AG20443 (cell line): ENCODE results near the gene PPIL6.

Experiments
- DNase-seq: peaks from one replicate; pipeline ENCODE4 v3.0.0; 2012; ENCODE audit warnings: low spot score, mixed read lengths

PPIL6 gene

DNA sequence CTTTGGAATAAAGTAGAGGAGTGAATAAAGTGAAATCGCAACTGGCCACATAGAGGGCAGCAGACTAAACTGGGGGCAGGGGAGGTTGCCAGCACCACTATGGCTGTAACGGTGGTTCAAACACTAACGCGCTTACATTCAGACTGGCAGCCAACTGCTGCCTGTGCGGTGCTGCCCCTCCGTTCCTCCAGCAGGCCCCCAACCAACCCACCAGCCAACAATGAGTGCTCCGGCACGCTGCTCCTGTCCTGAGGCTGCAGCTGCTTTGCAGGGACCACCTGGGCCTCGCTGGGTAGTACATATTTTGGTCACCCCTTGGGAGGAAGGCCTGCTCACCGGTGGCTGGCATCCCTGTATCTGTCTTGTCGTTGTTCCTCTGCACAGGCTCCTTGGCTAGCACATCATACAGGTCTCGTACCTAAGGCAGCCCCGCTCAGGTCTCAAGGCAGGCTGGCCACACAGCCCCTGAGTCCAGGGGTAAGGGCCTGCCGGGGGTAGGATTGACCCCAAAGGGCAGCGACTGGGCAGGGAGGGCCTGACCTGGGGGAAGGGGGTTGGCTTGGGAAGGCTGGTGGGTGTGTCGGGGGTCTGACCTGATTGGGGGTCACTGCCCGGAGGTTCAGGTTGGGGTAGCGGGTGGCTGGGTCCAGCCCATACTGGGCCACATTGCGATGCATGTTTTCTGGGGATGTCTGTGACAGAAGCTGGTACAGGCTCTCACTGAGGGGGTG, 8.8 kb upstream of the PPIL6 start:
- DNase-seq, result no peak

DNA sequence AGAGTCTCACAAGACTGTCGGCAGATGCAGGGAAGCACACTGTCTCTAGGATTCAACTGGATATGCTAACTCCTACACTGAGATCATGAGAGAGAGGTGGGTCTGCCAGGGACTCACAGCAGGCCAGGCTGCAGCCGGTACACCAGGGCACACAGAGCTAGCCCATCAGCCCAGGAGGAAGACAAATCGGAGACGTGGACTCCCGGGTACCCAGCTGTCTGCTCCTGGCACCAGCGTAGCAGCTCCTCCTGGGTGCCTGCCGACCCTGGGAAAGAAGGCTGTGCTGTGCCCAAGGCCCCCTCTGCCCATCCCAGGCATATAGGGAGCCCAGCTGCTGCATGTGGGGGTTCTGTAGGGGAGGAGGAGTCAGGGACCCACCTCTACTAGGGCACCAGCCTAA, 8.2 kb upstream of the PPIL6 start:
- DNase-seq, result no peak

DNA sequence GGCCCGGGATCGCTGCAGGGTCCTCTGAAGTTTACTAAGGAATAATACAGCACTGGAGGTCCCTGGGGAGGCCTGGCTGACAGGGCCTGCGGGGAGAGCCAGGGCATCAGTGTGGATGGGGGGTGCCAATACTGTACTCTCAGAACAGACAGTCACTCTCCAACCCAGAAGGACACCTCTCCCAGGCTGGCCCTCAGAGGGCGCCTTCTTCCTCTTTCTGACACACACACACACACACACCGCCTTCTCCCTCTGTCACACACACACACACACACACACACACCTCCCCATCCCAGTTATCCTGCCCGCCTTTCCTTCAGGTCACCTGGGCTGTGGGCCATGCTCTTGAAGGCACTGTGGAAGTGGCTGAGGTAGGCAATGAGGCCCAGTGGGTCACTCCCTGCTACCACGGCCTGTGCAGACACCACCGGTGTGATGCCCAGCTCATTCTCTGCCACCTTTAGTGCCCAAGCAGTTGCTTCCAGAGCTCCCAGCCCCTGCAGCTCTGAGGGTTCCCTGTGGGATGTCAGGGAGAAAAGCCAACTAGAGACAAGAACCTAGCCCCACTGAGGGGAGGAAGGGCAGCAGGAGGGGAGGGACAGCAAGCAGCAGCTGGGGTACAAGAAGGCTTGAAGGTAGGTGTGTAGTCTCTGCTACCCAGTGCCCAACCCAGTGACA, 7.6 kb upstream of the PPIL6 start:
- no peak for DNase-seq

DNA sequence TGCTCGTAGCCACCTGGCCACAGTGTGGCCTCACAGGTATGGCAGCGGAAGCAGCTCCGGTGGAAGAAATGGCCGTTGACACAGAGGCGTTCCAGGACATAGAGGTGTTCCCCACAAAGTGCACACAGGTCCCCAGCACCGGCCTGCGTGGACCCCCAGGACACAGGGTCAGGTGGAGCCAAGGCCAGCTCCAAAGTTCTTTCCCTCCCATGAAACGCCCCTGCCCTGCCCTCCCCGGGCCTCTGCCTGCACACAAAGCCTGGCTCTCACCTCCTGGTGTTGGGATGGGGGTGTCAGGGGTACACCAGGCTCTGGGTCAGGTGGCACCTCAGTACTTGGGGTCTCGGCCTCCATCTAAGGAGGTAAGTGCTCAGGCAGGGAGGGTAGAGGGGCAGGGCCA, 6.7 kb upstream of the PPIL6 start:
- DNase-seq, result no peak

DNA sequence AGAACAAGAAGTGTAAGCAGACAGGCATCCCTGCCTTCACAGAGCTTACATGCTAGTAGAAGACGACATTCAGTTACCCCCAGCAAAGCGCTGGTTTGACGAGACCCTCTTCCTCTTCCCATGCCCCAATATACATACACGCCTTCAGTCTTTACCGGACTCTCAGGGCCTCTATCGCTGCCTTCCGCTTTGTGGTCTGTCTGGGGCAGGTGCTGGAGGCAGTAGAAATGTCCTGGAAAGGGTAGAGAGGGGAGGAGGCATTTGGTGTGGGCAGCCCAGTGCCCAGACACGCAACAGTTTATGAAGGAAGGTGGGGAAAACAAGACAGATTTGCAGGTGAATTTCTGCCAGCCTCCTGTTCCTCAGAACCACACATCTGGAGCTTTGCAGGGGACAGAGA, 6.1 kb upstream of the PPIL6 start:
- no peak for DNase-seq

DNA sequence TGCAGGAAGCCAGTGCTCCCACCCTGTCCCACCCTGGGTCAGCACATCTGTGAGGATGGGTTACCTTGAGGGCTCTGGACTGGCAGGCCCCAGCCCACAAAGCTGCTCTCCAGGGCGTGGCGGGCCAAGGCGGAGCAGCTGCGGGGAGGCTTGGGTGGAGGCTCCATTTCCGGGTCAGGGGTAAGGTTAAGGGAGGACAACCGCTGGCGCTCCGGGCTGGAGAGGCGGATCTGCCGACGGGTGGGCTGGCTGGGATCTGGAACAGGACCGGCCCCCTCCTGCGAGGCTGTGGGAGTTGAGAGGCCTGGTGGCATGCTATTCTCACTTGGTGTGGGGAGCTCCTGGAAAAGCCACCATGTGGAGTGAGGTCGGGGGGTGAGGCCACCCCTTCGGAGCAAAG, 5.6 kb upstream of the PPIL6 start:
- DNase-seq, result no peak

DNA sequence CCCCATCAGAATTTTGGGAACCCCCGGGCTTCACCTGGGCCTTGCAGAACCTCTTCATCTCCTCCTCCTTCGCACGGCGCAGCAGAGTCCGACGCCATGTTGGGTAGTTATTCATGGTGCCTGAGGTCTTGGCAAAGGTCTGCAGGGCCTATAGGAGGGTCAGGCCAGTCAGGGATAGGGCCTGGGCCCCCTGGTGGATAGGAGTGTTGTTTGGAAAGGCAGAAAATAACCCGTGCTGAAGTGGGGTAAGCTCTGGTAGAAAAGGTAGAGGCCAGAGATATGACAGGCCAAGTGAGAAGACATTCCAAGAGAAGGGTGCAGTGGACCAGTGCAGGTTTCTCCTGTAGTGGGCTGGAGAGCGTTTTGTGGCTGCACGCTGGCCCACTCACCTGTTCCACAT, 5.0 kb upstream of the PPIL6 start:
- DNase-seq, result no peak

DNA sequence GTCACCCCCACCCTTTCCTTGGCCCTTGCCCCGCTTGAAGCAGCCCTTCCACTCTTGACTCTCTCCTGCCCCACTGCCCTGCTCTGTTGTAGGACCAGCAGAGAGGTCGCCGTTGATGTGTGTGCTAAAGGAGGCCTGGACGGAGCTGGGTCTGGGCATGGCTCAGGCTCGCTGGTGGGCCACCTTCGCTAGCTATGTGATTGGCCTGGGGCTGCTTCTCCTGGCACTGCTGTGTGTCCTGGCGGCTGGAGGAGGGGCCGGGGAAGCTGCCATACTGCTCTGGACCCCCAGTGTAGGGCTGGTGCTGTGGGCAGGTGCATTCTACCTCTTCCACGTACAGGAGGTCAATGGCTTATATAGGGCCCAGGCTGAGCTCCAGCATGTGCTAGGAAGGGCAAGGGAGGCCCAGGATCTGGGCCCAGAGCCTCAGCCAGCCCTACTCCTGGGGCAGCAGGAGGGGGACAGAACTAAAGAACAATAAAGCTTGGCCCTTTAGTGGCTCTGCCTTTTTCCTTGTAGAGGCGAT, 3.1 kb upstream of the PPIL6 start:
- DNase-seq, result no peak

DNA sequence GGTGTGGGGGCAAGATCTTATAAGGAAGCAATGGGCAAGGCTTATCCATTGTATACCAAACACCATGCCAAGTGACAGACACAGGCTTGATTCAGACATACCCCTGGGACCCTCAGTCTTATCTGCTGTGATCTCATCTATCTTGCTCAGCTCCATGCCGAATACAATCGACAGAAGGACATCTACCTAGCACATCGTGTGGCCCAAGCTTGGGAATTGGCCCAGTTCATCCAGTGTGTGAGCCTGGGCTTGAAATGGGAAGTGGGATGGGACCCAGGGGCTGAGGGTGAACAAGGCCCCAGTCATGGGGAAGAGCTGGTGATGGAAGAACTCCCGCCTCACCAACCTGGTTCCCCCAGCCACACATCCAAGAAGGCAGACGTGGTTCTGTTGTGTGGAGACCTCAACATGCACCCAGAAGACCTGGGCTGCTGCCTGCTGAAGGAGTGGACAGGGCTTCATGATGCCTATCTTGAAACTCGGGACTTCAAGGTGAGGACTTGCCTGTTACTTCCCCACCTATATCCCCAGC, 2.0 kb upstream of the PPIL6 start:
- no peak for DNase-seq

DNA sequence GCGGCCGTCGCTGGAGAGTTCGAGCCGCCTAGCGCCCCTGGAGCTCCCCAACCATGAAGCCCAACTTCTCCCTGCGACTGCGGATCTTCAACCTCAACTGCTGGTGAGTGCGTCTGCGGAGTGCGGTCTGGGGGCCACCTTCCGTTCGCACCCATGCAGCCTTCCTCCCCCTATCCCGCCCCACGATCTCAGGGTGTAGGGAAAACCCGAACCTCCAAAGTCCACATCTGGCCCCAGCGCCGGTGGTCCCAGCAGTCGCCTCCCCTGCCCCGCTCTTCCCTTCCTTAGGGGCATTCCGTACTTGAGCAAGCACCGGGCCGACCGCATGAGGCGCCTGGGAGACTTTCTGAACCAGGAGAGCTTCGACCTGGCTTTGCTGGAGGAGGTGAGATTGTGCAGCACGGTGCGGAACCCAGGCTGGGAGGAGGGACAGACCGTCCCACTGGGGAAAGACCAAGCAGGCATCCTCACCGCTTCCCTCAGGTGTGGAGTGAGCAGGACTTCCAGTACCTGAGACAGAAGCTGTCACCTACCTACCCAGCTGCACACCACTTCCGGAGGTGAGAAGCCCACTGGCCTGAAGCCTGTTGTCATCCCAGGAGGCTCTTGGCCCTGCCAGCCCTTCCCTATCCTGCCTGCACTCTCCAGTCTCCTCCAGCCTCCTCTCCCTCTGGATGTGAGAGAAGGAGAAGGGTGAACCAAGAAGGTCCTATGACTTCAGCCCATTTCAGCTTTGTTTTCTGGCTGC, 815 bp upstream of the PPIL6 start:
- peak; percentile 44 for DNase-seq

DNA sequence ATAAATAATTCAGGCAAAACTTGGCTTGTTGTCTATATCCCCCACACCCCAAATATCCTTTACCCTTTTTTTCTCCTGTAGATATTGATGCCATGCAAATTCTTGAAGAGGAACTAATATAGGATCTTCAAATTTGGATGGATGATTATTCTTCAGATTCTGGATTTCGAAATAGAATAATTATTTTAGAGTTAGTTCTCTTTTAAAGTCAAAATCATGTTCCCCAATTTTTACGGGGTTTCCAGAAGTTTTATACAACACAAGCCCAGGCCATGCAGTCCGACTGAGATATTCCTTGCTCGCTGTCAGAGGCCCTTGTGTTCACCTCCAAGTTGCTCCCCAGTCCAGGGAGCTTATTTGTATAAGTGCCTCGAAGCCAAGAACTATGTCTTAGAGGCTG, 4.4 kb downstream of the PPIL6 start:
- no peak for DNase-seq

DNA sequence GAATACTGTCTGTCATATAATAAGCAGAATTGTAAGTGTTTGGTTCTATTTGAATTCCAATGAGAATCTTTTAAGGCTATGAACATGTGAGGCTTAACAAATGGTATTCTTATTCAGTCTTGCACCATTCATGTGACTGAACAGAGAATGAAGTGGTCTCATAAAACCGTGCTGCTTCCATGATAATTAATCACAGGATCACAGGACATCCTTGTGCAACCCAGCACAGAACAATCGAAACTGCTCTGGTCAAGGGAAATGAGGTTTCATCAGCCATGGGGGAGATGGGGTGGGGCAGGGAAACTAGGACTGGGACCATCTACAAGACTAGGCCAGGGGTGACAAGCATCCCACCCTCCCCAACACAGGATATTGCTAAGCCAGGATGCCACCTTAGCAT, 6.0 kb downstream of the PPIL6 start:
- DNase-seq, result no peak

DNA sequence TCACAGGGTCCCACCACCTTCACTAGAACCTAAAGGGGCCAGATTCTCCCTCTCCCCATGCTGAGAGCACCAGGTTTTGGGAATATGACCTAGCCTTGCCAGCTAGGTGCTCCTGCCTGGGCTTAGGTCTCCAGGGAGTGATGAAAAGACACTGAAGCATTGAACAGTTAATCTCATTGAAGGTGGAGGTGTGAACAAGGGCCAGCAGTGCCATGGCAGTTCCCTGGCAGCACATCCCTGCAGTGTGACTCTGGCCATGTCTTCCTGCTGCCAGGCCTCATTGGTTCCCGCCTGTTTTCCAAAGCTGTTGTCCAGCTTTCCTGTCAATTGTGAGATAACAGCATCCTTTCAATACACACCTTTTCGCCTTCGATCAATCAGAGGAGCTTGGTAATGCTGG, 10.9 kb downstream of the PPIL6 start:
- no peak for DNase-seq

DNA sequence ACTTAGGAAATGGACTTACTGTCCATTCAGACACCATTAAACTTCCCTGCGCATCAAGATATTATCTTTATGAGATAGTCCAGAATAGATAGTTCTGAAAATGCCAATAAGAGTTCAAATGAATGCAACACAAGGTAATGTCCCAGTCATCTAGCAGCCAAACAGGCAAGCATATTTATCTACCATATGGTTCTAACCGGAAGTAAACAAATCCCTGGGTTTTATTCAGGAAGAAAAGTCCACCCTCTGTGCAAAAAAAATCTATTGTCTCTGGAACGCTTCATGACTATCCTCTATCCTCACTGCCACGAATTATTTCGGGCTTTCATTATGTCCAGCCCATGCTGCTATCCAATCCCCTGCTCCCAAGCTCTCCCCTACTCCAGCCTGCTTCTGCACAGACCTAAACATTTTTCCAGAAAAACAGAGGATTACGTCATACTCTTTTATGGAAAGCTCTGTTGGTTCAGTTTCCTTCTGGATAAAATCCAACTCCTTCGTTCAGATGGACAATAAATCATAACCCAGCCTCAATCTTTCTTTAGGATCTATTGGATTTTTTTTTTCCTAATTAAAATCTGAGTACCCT, 11.4 kb downstream of the PPIL6 start:
- peak; percentile 46 for DNase-seq

DNA sequence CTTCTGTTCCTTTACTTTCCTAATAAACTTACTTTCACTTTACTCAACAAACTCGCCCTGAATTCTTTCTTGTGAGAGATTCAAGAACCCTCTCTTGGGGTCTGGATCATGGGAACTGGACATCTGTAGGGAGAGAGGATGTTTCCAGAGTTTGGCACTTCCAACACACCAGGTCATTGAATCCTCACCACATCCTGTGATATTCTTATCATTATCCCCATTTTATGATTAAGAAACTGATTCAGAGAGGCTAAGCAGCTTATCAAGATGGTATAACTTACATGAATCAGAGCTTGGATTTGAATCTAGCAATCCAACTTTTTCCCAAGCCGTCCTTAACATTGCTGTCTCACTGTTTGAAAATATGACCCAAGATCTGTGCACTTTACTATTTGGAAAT, 15.5 kb downstream of the PPIL6 start:
- no peak for DNase-seq

DNA sequence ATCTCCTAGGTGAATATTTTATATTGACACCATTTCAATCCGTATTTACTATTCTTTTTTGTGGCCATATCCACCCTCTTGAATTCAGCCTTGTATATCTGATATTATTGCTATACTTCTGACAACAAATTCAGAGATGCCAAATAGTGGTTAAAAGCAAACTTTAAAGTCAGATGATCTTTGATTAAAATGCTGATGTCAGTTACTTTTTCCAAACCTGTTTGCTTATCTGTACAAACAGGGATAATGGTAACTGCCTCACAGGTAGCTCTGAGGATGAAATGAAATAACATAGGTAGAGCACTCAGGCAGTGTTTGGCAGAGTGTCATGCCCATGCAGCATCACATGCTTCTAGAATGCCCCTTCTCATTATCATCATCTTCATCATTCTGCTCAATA, 19.2 kb downstream of the PPIL6 start:
- DNase-seq, result no peak

DNA sequence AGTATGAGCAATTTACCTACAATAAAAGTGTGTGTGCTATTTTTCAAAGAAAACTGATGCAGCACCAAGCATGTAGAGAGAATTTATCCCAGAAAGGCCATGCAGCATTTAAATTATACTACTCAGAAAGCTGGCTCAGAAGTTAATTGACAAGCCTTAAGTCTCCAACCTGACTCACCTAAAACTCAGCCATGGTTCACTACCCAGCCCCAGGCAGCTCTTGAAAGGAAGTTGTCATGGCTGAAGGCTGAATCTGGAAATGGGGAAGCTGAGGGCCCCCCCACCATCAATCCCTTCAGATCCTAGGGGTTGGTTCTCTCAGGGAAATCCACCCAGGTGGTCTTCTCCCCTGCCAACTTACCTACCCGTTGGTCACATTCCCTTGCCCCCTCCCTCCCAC, 19.7 kb downstream of the PPIL6 start:
- DNase-seq, result no peak

DNA sequence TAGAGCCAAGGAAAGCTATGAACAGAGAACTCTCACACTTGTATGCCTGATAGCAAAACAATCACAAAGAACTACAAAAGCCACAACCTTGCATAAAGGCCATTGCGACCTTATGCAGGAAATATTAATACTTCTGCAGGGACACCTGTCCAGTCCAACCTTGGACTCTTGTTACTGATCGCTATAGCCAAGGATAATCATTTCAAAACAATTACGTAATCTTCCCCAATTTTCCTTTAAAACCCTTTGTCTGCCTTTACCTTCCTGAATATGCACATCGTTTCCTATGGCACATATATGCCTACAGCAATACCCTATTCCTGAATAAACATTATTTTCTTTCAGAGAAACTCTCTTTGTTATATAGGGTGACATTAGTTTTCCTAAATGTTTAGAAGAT, 22.8 kb downstream of the PPIL6 start:
- DNase-seq, result no peak

DNA sequence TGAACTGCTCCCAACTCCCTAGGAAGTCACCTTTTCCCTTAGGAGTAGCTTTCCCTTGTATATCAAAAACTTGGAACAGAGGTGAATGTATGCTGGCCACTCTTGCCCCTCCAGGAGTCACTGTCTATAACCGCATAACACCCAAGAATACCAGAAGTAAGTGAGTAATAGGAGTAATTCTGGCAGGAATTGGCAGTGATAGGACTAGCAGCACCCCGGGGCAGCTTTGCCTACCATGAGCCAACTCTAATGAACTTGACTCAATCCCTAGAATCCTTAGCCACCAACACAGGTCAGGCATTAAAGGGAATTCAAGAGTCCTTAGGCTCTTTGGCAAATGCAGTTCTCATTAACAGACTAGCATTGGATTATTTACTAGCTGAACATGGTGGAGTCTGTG, 29.4 kb downstream of the PPIL6 start:
- no peak for DNase-seq

DNA sequence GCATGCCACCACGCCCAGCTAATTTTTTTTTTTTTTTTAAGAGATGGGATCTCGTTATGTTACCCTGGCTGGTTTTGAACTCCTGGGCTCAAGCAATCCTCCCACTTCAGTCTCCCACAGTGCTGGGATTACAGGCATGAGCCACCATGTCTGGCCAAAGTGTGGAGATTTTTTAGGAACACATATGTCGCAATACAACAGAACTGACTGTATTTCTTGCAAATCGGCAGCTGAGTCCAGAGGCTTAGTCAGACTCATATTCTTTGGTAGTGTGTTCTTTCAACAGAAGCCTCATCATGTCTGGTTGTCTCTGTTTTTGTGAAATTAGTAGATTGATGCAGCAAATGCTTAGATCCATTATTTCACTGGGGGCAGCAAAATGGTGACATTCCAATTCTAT, 34.2 kb downstream of the PPIL6 start:
- DNase-seq, result peak; percentile 66

DNA sequence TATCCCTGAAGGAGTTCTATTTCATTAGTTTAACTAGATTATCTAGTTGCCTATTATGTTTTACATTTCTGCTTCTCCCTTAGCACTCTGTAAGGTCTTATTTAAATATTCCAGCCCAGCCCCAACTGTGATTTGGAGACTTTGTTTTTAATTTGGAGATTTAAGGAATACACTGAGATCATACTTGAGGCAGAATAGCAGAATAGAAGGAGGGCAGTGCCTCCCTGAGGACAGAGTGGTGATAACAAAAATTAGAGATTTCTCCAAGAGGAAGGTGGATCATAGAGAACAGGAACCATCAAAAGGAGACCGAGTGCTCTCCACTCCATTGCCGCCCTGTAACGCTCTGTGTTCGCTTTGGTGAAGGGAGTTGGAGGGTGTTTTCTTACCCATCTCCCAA, 43.4 kb downstream of the PPIL6 start:
- peak; percentile 57 for DNase-seq

DNA sequence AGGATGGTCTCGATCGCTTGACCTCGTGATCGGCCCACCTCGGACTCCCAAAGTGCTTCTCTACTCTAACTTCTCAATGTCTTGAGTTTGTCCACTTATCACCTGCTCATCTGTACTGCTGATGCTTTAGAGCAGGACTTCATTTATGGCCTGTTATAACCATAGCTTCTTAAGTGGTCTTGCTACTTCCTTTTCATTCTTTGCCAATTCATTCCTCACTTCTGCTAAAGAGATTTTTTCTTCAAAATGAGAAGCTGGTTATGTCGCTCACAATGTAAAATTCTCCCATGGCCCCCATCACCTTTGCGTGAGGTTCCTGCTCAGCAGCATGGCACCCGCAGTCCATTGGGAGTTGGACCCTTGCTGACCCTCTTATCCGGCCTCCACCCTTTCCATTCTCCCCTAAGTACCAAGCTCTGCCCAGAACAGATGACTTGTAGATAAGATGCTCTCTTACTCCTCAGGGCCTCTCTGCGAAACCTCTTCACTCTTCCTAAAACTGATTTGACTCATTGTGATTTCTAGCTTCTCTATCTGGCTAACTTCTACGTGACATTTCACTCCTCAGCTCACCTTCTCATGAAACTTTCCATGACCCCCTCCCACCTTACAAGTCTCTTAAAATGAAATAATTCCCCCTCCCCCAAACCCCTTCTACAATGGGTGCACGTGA, 44.2 kb downstream of the PPIL6 start:
- no peak for DNase-seq
